K562 (cell line): ENCODE results near the gene THUMPD1. TPM values are rescaled to one million over a fixed set of nuclear protein-coding genes. Genes with fewer than 3 reads are reported as not detected.
A peak's percentile ranks its signal among the peaks of the same experiment; 100 is the strongest.

Experiments
- CREB3 ChIP-seq: fragments of 450-650 bp; conservative IDR thresholded peaks from 2 replicates; pipeline ENCODE4 v1.6.1; 2016; ENCODE audit warnings: missing genetic modification characterization, low read depth, mild to moderate bottlenecking, missing compliant biosample characterization, moderate library complexity
- EHMT2 ChIP-seq: fragments of 450-650 bp; IDR thresholded peaks from 2 replicates; pipeline ENCODE4 v1.6.1; 2018; ENCODE audit warnings: antibody characterized with exemption
- ETV1 ChIP-seq: fragments of 450-650 bp; conservative IDR thresholded peaks from 2 replicates; pipeline ENCODE4 v1.6.1; 2016; ENCODE audit warnings: missing genetic modification characterization, control low read depth, low read depth, missing compliant biosample characterization
- MBD1 ChIP-seq: fragments of 250-450 bp; sonication (Bioruptor Pico); IDR thresholded peaks from 2 replicates; pipeline ENCODE4 v1.8.0; 2022; ENCODE audit warnings: inconsistent platforms
- PKNOX1 ChIP-seq: fragments of 450-650 bp; IDR thresholded peaks from 2 replicates; pipeline ENCODE4 v1.6.1; 2016
- SMAD4 ChIP-seq: fragments of 250-450 bp; sonication (Bioruptor Pico); conservative IDR thresholded peaks from 2 replicates; pipeline ENCODE4 v1.8.0; 2021; ENCODE audit warnings: inconsistent platforms, mild to moderate bottlenecking, moderate library complexity
- SOX6 ChIP-seq: fragments of 450-650 bp; IDR thresholded peaks from 2 replicates; pipeline ENCODE4 v1.6.1; 2014; ENCODE audit warnings: mild to moderate bottlenecking
- TEAD4 ChIP-seq, 2 experiments: sonication (generic) in 1 of 2; formaldehyde crosslinking in 1 of 2; IDR thresholded peaks; 2 replicates each; pipeline versions ENCODE4 v1.6.1 to v1.8.0; 2012 to 2022; ENCODE audit warnings: borderline replicate concordance in 1 of 2, inconsistent platforms in 1 of 2, low read length in 1 of 2, mild to moderate bottlenecking in 1 of 2, missing genetic modification reagents in 1 of 2
- ZBTB1 ChIP-seq: sonication (generic); formaldehyde crosslinking; IDR thresholded peaks from 2 replicates; pipeline ENCODE4 v1.8.1; 2023; ENCODE audit warnings: missing genetic modification reagents, low read depth, mild to moderate bottlenecking, borderline replicate concordance
- ZBTB11 ChIP-seq, 3 experiments: fragments of 200-800 bp in 1 of 3; fragments of 250-450 bp in 1 of 3; fragments of 450-650 bp in 1 of 3; sonication (Bioruptor Pico) in 1 of 3; sonication (Bioruptor generic) in 1 of 3; formaldehyde crosslinking in 1 of 3; IDR thresholded peaks; 2 replicates each; pipeline versions ENCODE4 v1.6.1 to v1.8.0; 2016 to 2022; ENCODE audit warnings: mild to moderate bottlenecking in 2 of 3, missing genetic modification characterization in 2 of 3, missing compliant biosample characterization in 1 of 3, moderate library complexity in 1 of 3
- ZNF232 ChIP-seq: sonication (generic); formaldehyde crosslinking; IDR thresholded peaks from 2 replicates; pipeline ENCODE4 v1.8.0; 2022; ENCODE audit warnings: mild to moderate bottlenecking, missing genetic modification reagents
- ZNF41 ChIP-seq: fragments of 250-450 bp; sonication (Bioruptor Pico); conservative IDR thresholded peaks from 2 replicates; pipeline ENCODE4 v1.4.0; 2020; ENCODE audit warnings: mild to moderate bottlenecking
- ZNF766 ChIP-seq: fragments of 200-800 bp; sonication (Bioruptor generic); conservative IDR thresholded peaks from 2 replicates; pipeline ENCODE4 v1.6.1; 2016; ENCODE audit warnings: missing genetic modification characterization, missing compliant biosample characterization
- ZNF780A ChIP-seq: fragments of 250-450 bp; sonication (Bioruptor Pico); IDR thresholded peaks from 2 replicates; pipeline ENCODE4 v1.5.0; 2021; ENCODE audit warnings: mild to moderate bottlenecking
- polyA plus RNA-seq, 8 experiments: library from polyadenylated mRNA; depleted of rRNA in 4 of 8; stranded (reverse) in 5 of 8; unstranded in 3 of 8; fragments of >200 nt; fragmentation: Nextera tagmentation in 2 of 8; fragmentation: Illumina TruSeq in 1 of 8; extraction: Ambion mirVana in 2 of 8; extraction: Trizol in 1 of 8; gene quantifications; 2 replicates each; pipeline versions ENCODE4 v1.2.1 to v1.2.3, GENCODE V29; 2011 to 2014; ENCODE audit warnings: inconsistent platforms in 1 of 8, missing spikeins in 1 of 8
- total RNA-seq, 7 experiments: library from RNA; depleted of rRNA in 6 of 7; stranded (reverse); fragments of >200 nt in 6 of 7; fragmentation: Illumina TruSeq in 2 of 7; extraction: Trizol in 2 of 7; gene quantifications; 2 replicates each; pipeline versions ENCODE4 v1.2.1 to v1.2.3, GENCODE V29; 2011 to 2021; ENCODE audit warnings: low replicate concordance in 1 of 7
- TF ChIP-seq, protein P1 (sequence below): fragments of 450-650 bp; IDR thresholded peaks from 2 replicates; pipeline ENCODE4 v1.6.1; 2016; ENCODE audit warnings: antibody characterized with exemption
- TF ChIP-seq, protein P2 (sequence below), 2 experiments: fragments of 200-800 bp in 1 of 2; sonication (Bioruptor generic) in 1 of 2; sonication (generic) in 1 of 2; formaldehyde crosslinking in 1 of 2; IDR thresholded peaks in 1 of 2; conservative IDR thresholded peaks in 1 of 2; 2 replicates each; pipeline versions ENCODE4 v1.5.0 to v1.6.1; 2016 to 2020; ENCODE audit warnings: missing compliant biosample characterization in 1 of 2, missing genetic modification characterization in 1 of 2, missing genetic modification reagents in 1 of 2

THUMPD1 gene
- total and polyA plus RNA-seq, 9 of the 15 experiments (the other 6 are each of a cell fraction or from before 2014, with no cell fraction given), result 37.8 to 101 (median 56.8) TPM

GRCh38 chr16:20760346-20760745 lies 18.7 kb upstream of the THUMPD1 start (continued):
- peak in 1 of 3 experiments; percentile 64; a peak in 2 of 6 replicates for TF ChIP-seq ZBTB11 (CRISPR knock-in tag; IDR thresholded peaks at IDR 0.05)
- 0 out of 2 replicates have a peak, but pooled peaks have one; percentile 19 for TF ChIP-seq ZNF780A
- TF ChIP-seq PKNOX1, result peak; percentile 40
- TF ChIP-seq, protein P1, sequence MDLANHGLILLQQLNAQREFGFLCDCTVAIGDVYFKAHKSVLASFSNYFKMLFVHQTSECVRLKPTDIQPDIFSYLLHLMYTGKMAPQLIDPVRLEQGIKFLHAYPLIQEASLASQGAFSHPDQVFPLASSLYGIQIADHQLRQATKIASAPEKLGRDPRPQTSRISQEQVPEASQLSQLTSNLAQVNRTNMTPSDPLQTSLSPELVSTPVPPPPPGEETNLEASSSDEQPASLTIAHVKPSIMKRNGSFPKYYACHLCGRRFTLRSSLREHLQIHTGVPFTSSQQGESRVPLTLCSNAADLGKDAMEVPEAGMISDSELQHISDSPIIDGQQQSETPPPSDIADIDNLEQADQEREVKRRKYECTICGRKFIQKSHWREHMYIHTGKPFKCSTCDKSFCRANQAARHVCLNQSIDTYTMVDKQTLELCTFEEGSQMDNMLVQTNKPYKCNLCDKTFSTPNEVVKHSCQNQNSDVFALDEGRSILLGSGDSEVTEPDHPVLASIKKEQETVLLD, result no peak
- peak; percentile 6; the same call in 1 of the 2 replicates for TF ChIP-seq ZNF41
- peak; percentile 55 for TF ChIP-seq ETV1 (tag)
- TF ChIP-seq CREB3 (tag), result 0 out of 2 replicates have a peak, but pooled peaks have one; percentile 19
- no peak for TF ChIP-seq ZBTB1
- peak; percentile 73 for TF ChIP-seq TEAD4 (IDR thresholded peaks at IDR 0.05; ENCODE audit: low read length)
- TF ChIP-seq TEAD4 (CRISPR knock-in tag; IDR thresholded peaks at IDR 0.05; ENCODE audit: borderline replicate concordance), result no peak
- TF ChIP-seq ZNF232 (CRISPR knock-in tag), result no peak
- 0 out of 2 replicates have a peak, but pooled peaks have one; percentile 9 for TF ChIP-seq EHMT2
- peak; percentile 74 for TF ChIP-seq SMAD4 (CRISPR knock-in tag)
- peak; percentile 81; the same call in 1 of the 2 replicates for TF ChIP-seq ZNF766 (CRISPR knock-in tag)
- TF ChIP-seq MBD1 (CRISPR knock-in tag), result no peak
- peak; percentile 73 for TF ChIP-seq SOX6
- TF ChIP-seq, protein P2, sequence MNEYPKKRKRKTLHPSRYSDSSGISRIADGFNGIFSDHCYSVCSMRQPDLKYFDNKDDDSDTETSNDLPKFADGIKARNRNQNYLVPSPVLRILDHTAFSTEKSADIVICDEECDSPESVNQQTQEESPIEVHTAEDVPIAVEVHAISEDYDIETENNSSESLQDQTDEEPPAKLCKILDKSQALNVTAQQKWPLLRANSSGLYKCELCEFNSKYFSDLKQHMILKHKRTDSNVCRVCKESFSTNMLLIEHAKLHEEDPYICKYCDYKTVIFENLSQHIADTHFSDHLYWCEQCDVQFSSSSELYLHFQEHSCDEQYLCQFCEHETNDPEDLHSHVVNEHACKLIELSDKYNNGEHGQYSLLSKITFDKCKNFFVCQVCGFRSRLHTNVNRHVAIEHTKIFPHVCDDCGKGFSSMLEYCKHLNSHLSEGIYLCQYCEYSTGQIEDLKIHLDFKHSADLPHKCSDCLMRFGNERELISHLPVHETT (CRISPR knock-in tag; conservative IDR thresholded peaks at IDR 0.05 in 1 of 2, IDR thresholded peaks at IDR 0.05 in 1 of 2), result no peak
